Thymus (tissue), 11 donors: ENCODE data around the gene ADD3. TPM values are rescaled to one million over a fixed set of nuclear protein-coding genes. Genes with fewer than 3 reads are reported as not detected.
A peak's percentile ranks its signal among the peaks of the same experiment; 100 is the strongest.

ENCODE experiments used
- DNase-seq, 9 donors: peaks; one replicate each; pipeline ENCODE4 v3.0.0-alpha.2; 2013; ENCODE audit warnings: low spot score in 9 of 9, low read depth in 6 of 9, missing footprints in 1 of 9
- H3K27ac ChIP-seq, 2 donors: one replicate each; pipeline ENCODE4 v1.5.1; 2013; ENCODE audit warnings: control low read depth in 1 of 2, low read depth in 1 of 2, low read length in 1 of 2, mild to moderate bottlenecking in 1 of 2, moderate library complexity in 1 of 2
- H3K27me3 ChIP-seq, 2 donors: one replicate each; pipeline ENCODE4 v1.5.1; 2013; ENCODE audit warnings: low read length in 1 of 2; ENCODE audit not compliant: control insufficient read depth in 2 of 2, insufficient read depth in 1 of 2
- H3K36me3 ChIP-seq, 2 donors: one replicate each; pipeline ENCODE4 v1.5.1; 2013; ENCODE audit warnings: low read length in 1 of 2, mild to moderate bottlenecking in 1 of 2, moderate library complexity in 1 of 2; ENCODE audit not compliant: control insufficient read depth in 2 of 2, insufficient read depth in 2 of 2
- H3K4me1 ChIP-seq, 2 donors: one replicate each; pipeline ENCODE4 v1.5.1; 2013; ENCODE audit warnings: low read length in 2 of 2; ENCODE audit not compliant: control insufficient read depth in 2 of 2, insufficient read depth in 2 of 2
- H3K4me3 ChIP-seq, 2 donors: one replicate each; pipeline ENCODE4 v1.5.1; 2013; ENCODE audit warnings: low read length in 2 of 2, control low read depth in 1 of 2, mild to moderate bottlenecking in 1 of 2
- H3K9me3 ChIP-seq, 2 donors: one replicate each; pipeline ENCODE4 v1.5.1; 2013; ENCODE audit warnings: low read length in 1 of 2, mild to moderate bottlenecking in 1 of 2; ENCODE audit not compliant: control insufficient read depth in 2 of 2, insufficient read depth in 1 of 2
- WGBS: extraction: QIAGEN DNeasy Blood & Tissue Kit; methylation state at CpG from one replicate; pipeline ENCODE4 v1.1.7; 2013; 5-methylcytosine and 5-hydroxymethylcytosine counted together
- polyA plus RNA-seq: library from polyadenylated mRNA; stranded (reverse); fragments of 200-250 nt; gene quantifications from one replicate; pipeline ENCODE4 v1.2.3, GENCODE V29; 2013
- total RNA-seq: library from RNA; stranded (reverse); fragments of 120-200 nt; gene quantifications from one replicate; pipeline ENCODE4 v1.2.4, GENCODE V29; 2013
- donor health status: healthy.

The ADD3 gene
- total and polyA plus RNA-seq, 2 donors, result 112 to 217 TPM

DNA sequence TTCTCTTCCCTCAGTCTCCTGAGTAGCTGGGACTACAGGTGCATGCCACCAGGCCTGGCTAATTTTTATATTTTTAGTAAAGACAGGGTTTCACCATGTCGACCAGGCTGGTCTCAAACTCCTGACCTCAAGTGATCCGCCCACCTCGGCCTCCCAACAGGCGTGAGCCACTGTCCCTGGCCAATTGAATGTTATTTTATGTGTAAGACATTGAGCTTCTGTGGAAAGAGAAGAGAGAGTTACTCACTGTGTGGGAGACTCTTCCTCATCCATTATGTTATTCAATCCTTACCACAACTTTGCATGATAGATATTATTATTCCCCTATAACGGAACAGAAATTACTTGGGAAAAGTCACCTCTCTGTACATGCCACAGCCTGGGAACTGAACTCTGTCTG is 167.0 kb downstream of the ADD3 start:
- H3K27ac ChIP-seq, result no peak overlapping the region
- H3K4me1 ChIP-seq, result peaks cover 0 to 6% of the 10 kb centered on the region in 2 donors
- no peak overlapping the region for H3K4me3 ChIP-seq
- peaks cover 16 to 63% of the 10 kb centered on the region in 2 donors for H3K27me3 ChIP-seq
- 96% methylated on average over 5 of the region's 5 CpGs for whole genome bisulfite sequencing
- no peaks in the 10 kb centered on the region for H3K36me3 ChIP-seq
- no peak for DNase-seq
- H3K9me3 ChIP-seq, result peaks cover 0 to 1% of the 10 kb centered on the region in 2 donors

DNA sequence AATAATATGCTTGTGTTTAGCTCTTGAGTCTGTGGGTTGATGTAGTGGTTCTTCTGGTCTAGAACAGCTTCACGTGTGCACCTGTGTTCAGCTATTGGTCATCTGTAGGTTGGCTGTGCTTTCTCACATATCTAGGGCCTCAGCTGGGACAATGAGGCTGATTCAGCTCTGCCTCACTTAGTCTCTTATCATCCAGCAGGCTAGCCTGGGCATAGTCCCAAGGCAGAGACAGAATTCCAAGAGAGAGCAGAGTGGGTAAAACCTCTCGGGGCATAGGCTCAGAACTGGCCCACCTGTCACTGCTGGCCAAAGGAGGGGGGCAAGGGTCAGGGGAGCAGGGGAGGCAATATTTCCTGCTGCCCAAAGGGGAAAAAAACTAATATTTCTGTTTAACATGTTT is 167.6 kb downstream of the ADD3 start:
- no peak overlapping the region for H3K27ac ChIP-seq
- peaks cover 12 to 57% of the 10 kb centered on the region in 2 donors for H3K27me3 ChIP-seq
- H3K36me3 ChIP-seq, result no peaks in the 10 kb centered on the region
- WGBS, result 90% methylated on average over 2 of the region's 2 CpGs
- DNase-seq, result no peak
- H3K9me3 ChIP-seq, result peaks cover 0 to 1% of the 10 kb centered on the region in 2 donors
- no peak overlapping the region for H3K4me3 ChIP-seq
- H3K4me1 ChIP-seq, result peaks cover 0 to 6% of the 10 kb centered on the region in 2 donors

DNA sequence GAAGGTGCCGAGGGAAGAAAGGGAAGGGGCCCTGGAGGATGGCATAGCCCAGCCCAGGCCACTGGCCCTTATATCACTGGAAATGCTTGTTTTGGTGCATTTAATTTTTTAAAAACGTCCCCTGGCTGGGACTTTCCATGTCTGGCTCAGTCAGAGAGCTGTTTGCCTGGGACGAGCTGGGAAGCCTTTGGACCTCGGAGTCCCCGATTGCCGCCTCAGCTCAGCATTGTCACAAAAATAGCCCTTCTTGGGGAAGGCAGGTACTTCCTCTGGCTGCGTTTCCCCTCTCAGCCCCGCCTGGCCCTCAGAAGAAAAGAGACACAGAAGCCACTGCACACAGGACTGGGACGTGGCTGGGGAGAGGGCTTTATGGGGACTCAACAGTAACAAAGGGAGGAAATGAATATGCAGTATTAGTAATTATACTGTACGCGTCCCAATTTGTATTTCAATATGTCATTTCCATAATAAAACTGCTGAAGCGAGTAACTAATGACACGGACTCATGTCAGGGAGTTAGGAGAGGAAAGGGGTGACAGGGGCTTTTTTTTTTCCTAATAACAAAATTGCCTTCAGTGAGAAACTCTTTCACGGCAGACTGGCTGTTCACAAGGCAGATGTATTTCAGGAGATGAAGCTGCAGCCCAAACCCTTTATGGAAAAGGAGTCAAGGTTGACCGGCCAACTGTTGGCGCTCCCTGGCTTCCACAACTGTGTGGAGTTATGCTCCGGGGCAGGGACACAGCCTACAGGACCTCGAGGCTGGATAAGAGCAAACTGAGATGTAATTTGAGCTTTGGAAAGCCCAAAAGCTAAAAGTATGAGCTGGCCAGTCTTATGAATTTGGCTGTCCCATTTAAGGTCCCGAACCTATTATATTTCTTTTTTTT is 168.6 kb downstream of the ADD3 start:
- Histone ChIP-seq H3K4me3 (no peak overlapping the region), H3K4me1 (peaks cover 0 to 6% of the 10 kb centered on the region in 2 donors), H3K9me3 (peaks cover 0 to 1% of the 10 kb centered on the region in 2 donors), H3K27ac (peak overlapping the region in 1 of 2 donors; percentile 45), H3K36me3 (no peaks in the 10 kb centered on the region), H3K27me3 (peaks cover 3 to 49% of the 10 kb centered on the region in 2 donors)
- DNase-seq, result no peak
- WGBS, result 28% methylated on average over 19 of the region's 19 CpGs

DNA sequence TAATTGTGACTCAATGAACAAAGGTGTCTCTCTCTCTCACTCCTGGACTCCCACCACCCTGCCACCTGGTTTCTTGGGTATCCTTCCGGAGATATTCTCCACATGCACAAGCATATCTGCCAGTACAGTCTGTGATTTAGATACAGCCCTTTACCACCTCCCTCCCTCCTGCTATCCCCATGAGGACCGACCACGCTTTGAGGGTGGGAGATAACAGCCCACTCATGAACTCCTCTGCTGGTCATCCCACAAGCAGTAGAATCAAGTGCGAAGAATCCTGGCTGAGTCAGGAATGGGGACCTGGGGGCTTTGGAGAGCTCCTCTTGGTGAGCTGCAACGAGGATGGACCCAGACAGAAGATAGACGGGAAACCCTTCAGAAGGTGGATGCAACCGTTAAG is 171.4 kb downstream of the ADD3 start:
- H3K4me1 ChIP-seq, result peaks cover 0 to 6% of the 10 kb centered on the region in 2 donors
- peaks cover 0 to 41% of the 10 kb centered on the region in 2 donors for H3K27me3 ChIP-seq
- no peak overlapping the region for H3K27ac ChIP-seq
- 90% methylated on average over 7 of the region's 7 CpGs for WGBS
- H3K36me3 ChIP-seq, result no peaks in the 10 kb centered on the region
- DNase-seq, result no peak
- no peak overlapping the region for H3K4me3 ChIP-seq
- H3K9me3 ChIP-seq, result no peaks in the 10 kb centered on the region

DNA sequence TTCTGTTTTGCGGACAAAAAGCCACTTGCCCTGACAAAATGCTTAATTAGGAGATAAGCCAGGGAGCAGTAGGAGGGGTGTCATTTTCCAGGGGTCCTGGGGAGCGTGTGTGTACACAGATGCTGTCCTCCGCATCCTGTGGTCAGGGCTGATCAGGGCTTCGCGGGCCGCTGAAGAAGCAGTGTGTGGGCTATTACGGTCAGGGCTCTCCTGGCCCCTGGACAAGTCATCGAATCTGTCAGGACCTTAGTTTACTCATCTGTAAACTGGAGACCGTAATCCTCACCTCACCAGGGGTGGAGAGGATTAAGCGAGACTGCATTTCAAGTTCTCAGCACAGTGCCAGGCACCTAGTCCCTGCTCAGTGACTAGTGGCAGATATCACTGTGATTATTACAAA is 173.7 kb downstream of the ADD3 start:
- DNase-seq, result no peak
- Histone ChIP-seq H3K36me3 (no peaks in the 10 kb centered on the region), H3K27me3 (peaks cover 0 to 24% of the 10 kb centered on the region in 2 donors), H3K4me3 (no peak overlapping the region), H3K27ac (no peak overlapping the region), H3K4me1 (no peaks in the 10 kb centered on the region), H3K9me3 (no peaks in the 10 kb centered on the region)
- 94% methylated on average over 10 of the region's 10 CpGs for WGBS

DNA sequence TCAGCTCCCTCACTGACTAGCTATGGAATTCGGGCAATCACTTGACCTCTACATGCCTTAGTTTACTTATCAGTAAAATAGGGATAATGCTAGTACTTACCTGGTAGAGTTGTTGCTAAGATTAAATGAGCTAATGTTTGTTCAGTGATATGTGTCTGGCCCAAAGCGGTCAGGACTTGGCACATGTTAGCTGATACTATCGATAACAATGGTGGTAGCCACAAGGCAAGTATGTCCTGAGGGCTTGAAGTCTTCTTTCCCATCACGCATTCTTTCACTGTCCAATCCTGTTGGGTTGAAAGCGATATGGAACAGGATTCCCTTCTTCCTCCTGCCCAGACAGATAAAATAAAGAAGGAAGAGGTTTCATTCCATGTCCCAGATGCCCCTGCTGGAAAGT is 174.1 kb downstream of the ADD3 start:
- Histone ChIP-seq H3K36me3 (no peaks in the 10 kb centered on the region), H3K27ac (no peak overlapping the region), H3K27me3 (peaks cover 0 to 20% of the 10 kb centered on the region in 2 donors), H3K4me1 (no peaks in the 10 kb centered on the region), H3K9me3 (no peaks in the 10 kb centered on the region), H3K4me3 (no peak overlapping the region)
- WGBS, result 98% methylated on average over 5 of the region's 5 CpGs
- no peak for DNase-seq

DNA sequence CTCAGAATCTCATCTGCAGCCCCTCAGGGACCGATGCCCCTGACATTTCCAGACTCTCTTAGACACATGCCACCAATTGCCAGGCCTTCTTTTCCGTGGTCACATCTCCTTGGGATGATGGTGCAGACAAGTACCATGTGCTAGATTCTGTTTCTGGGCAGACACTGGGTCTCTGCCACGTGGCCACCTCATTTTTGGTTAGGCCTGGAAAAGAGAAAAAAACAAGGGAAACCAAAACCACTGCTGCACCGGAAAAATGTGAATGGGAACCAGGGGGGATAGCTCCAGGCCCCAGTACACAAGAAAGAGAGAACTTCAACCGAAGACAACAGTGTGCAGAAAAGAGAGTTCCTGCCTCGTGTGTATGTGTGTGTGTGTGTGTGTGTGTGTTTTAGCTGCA is 176.6 kb downstream of the ADD3 start:
- Histone ChIP-seq H3K27me3 (peaks cover 0 to 11% of the 10 kb centered on the region in 2 donors), H3K4me1 (no peaks in the 10 kb centered on the region), H3K4me3 (no peak overlapping the region), H3K36me3 (no peaks in the 10 kb centered on the region), H3K27ac (no peak overlapping the region), H3K9me3 (no peaks in the 10 kb centered on the region)
- DNase-seq, result no peak
- 53% methylated on average over 6 of the region's 6 CpGs for WGBS

Other genes with a start within 250 kb of the ADD3 start
- 44.2 TPM for gene XPNPEP1, start 84.5 kb upstream of the ADD3 start, total RNA-seq
- 41.0 TPM for gene XPNPEP1, start 84.5 kb upstream of the ADD3 start, polyA plus RNA-seq
- gene MXI1, start 199.6 kb downstream of the ADD3 start, total RNA-seq, result 14.7 TPM
- 44.1 TPM for gene MXI1, start 199.6 kb downstream of the ADD3 start, polyA plus RNA-seq